CD4-positive, alpha-beta T cell (primary cell): ENCODE measurements around the gene CDC25B. TPM values are rescaled to one million over a fixed set of nuclear protein-coding genes. Genes with fewer than 3 reads are reported as not detected.

Experiments used
- ATAC-seq: fragments of 200-7000 bp; cut with Tn5 transposase; one replicate; pipeline ENCODE4 v1.10.0; 2022; ENCODE audit warnings: mild to moderate bottlenecking; ENCODE audit not compliant: poor library complexity
- CTCF ChIA-PET: fragments of 350-600 bp; sonication (Branson Sonifier 250); formaldehyde crosslinking; loops from one replicate; lab custom pipeline; 2021; ENCODE audit warnings: antibody characterized with exemption, inconsistent platforms; lab: Charles Lee
- POLR2A ChIA-PET: fragments of 350-600 bp; sonication (Branson Sonifier 250); formaldehyde crosslinking; loops from one replicate; lab custom pipeline; 2021; ENCODE audit warnings: antibody characterized with exemption, inconsistent platforms; lab: Charles Lee
- DNase-seq, 14 experiments: peaks; one replicate each; pipeline ENCODE4 v3.0.0-alpha.2; 2013 to 2020; ENCODE audit warnings: mixed read lengths in 2 of 14
- H3K27ac ChIP-seq, 2 donors: one replicate each; pipeline versions ENCODE4 v1.5.1 to v1.7.0; 2013; ENCODE audit warnings: low read length in 2 of 2, low read depth in 1 of 2, mild to moderate bottlenecking in 1 of 2
- H3K27me3 ChIP-seq, 2 experiments: 1 replicate in 1 of 2; 2 replicates in 1 of 2; pipeline versions ENCODE4 v1.6.1 to v1.7.0; 2013; ENCODE audit warnings: low read length in 2 of 2, control low read depth in 1 of 2, mild to moderate bottlenecking in 1 of 2, moderate library complexity in 1 of 2; ENCODE audit not compliant: insufficient read depth in 2 of 2, control insufficient read depth in 1 of 2
- H3K36me3 ChIP-seq: one replicate; pipeline ENCODE4 v1.6.1; 2013; ENCODE audit warnings: low read length, control low read depth; ENCODE audit not compliant: insufficient read depth
- H3K4me1 ChIP-seq: one replicate; pipeline ENCODE4 v1.6.1; 2013; ENCODE audit warnings: low read length, control low read depth; ENCODE audit not compliant: insufficient read depth
- H3K4me3 ChIP-seq: one replicate; pipeline ENCODE4 v1.5.1; 2013; ENCODE audit warnings: mild to moderate bottlenecking, low read length, moderate library complexity
- H3K9me3 ChIP-seq, 2 experiments: 1 replicate in 1 of 2; 2 replicates in 1 of 2; pipeline versions ENCODE4 v1.6.1 to v1.7.0; 2013; ENCODE audit warnings: low read length in 2 of 2, mild to moderate bottlenecking in 2 of 2, control low read depth in 1 of 2, moderate library complexity in 1 of 2; ENCODE audit not compliant: control insufficient read depth in 1 of 2, insufficient read depth in 1 of 2
- H3K27ac Mint-ChIP-seq: one replicate; pipeline ENCODE4 v1.8.0; 2020; ENCODE audit warnings: mixed read lengths
- H3K27me3 Mint-ChIP-seq: one replicate; pipeline ENCODE4 v1.8.0; 2021; ENCODE audit warnings: mixed read lengths
- H3K36me3 Mint-ChIP-seq: one replicate; pipeline ENCODE4 v1.8.0; 2021; ENCODE audit warnings: low read depth, mixed read lengths
- H3K4me1 Mint-ChIP-seq: one replicate; pipeline ENCODE4 v1.8.0; 2021; ENCODE audit warnings: low read depth, mixed read lengths
- H3K4me3 Mint-ChIP-seq: one replicate; pipeline ENCODE4 v1.8.0; 2020; ENCODE audit warnings: mild to moderate bottlenecking, mixed read lengths
- H3K9me3 Mint-ChIP-seq: one replicate; pipeline ENCODE4 v1.8.0; 2020; ENCODE audit warnings: mixed read lengths
- CTCF ChIP-seq: fragments of 200-600 bp; IDR thresholded peaks from one replicate; pipeline ENCODE4 v1.8.0; 2022; ENCODE audit warnings: antibody characterized with exemption, mild to moderate bottlenecking
- intact Hi-C, 2 experiments: fragments of 100-400 bp; cut with DNase I in 1 of 2; cut with micrococcal nuclease in 1 of 2; formaldehyde crosslinking; loops; one replicate each; pipeline versions ENCODE4 v1.15.1 to v1.9.0; 2023 to 2025; cut with DNase I, micrococcal nuclease
- total RNA-seq, 174 experiments: library from RNA in 2 of 174; stranded (reverse) in 2 of 174; gene quantifications; one replicate each; pipeline ENCODE4 v1.2.3 and lab custom pipeline; 2021 to 2026

The CDC25B gene
- total RNA-seq, 2 experiments from 2014 or later = 144 TPM

- CTCF ChIA-PET = interaction anchor here (1.5 to 3.5 kb wide), 3 partner anchors 16 to 103 kb away, joined by 7 to 25 read pairs (median 14); partner anchors contain the start of gene ADISSP
- intact Hi-C loops = loop anchor here (2.0 to 5.0 kb wide), 2 partner anchors 69 to 265 kb away; partner anchors contain the start of genes AP5S1 (in 1 of the 2) and RNF24 (in 1 of the 2)
- Mint-ChIP-seq H3K9me3 (no peaks in the 10 kb centered on the region), H3K4me1 (peaks cover 14% of the 10 kb centered on the region), H3K36me3 (peaks cover 18% of the 10 kb centered on the region), H3K4me3 (peak overlapping the region; percentile 92), H3K27me3 (peaks cover 6% of the 10 kb centered on the region), H3K27ac (peak overlapping the region; percentile 70)
- peak in 13 of 14 experiments; percentile 20 to 77 (median 52) for DNase-seq
- Histone ChIP-seq H3K4me1 (peaks cover 13% of the 10 kb centered on the region), H3K4me3 (peak overlapping the region; percentile 20), H3K9me3 (no peaks in the 10 kb centered on the region), H3K36me3 (peaks cover 6% of the 10 kb centered on the region), H3K27ac (no peak overlapping the region), H3K27me3 (peaks cover 0 to 14% of the 10 kb centered on the region in 2 experiments)
- TF ChIP-seq CTCF = no peak
- ATAC-seq = peak; percentile 76
- POLR2A ChIA-PET = interaction anchor here (1.0 to 3.4 kb wide), 4 partner anchors 16 to 69 kb away, joined by 3 to 17 read pairs (median 7); partner anchors contain the start of genes ADISSP and AP5S1
Measured at GRCh38 chr20:3751675-3752385, 44.3 kb upstream of the CDC25B start.

GRCh38 chr20:3752386-3752759 lies 43.7 kb upstream of the CDC25B start:
- ChIA-PET POLR2A (interaction anchor here (1.0 to 3.4 kb wide), 4 partner anchors 16 to 102 kb away, joined by 3 to 17 read pairs (median 4); partner anchors contain the start of genes ADISSP and AP5S1), CTCF (interaction anchor here (0.7 to 3.5 kb wide), 10 partner anchors 7 to 103 kb away, joined by 3 to 25 read pairs (median 4); partner anchors contain the start of genes ADISSP, AP5S1, CENPB and SPEF1)
- Mint-ChIP-seq H3K9me3 (no peaks in the 10 kb centered on the region), H3K4me3 (peak overlapping the region; percentile 92), H3K36me3 (peaks cover 21% of the 10 kb centered on the region), H3K27ac (peak overlapping the region; percentile 70), H3K4me1 (peaks cover 14% of the 10 kb centered on the region), H3K27me3 (peaks cover 5% of the 10 kb centered on the region)
- Histone ChIP-seq H3K27ac (no peak overlapping the region), H3K27me3 (peaks cover 0 to 14% of the 10 kb centered on the region in 2 experiments), H3K4me3 (peak overlapping the region; percentile 20), H3K36me3 (peaks cover 6% of the 10 kb centered on the region), H3K4me1 (peaks cover 13% of the 10 kb centered on the region), H3K9me3 (no peaks in the 10 kb centered on the region)
- DNase-seq = no peak
- intact Hi-C loops = loop anchor here (2.0 to 5.0 kb wide), 2 partner anchors 68 to 265 kb away; partner anchors contain the start of genes AP5S1 (in 1 of the 2) and RNF24 (in 1 of the 2)
- no peak for ATAC-seq
- TF ChIP-seq CTCF = no peak

GRCh38 chr20:3753098-3753497 lies 43.0 kb upstream of the CDC25B start:
- H3K9me3 ChIP-seq = no peaks in the 10 kb centered on the region
- Mint-ChIP-seq H3K27me3 (no peaks in the 10 kb centered on the region), H3K9me3 (no peaks in the 10 kb centered on the region), H3K27ac (peak overlapping the region; percentile 70), H3K4me3 (peak overlapping the region; percentile 92), H3K4me1 (peaks cover 14% of the 10 kb centered on the region), H3K36me3 (peaks cover 22% of the 10 kb centered on the region)
- no peak overlapping the region for H3K4me3 ChIP-seq
- ChIA-PET POLR2A (interaction anchor here (0.7 to 3.4 kb wide), 5 partner anchors 13 to 102 kb away, joined by 3 to 17 read pairs (median 3); partner anchors contain the start of genes ADISSP and AP5S1), CTCF (interaction anchor here (0.6 to 3.5 kb wide), 11 partner anchors 8 to 102 kb away, joined by 3 to 25 read pairs (median 3); partner anchors contain the start of genes ADISSP, AP5S1, CENPB and SPEF1)
- H3K27ac ChIP-seq = no peak overlapping the region
- DNase-seq (peak; percentile 45 to 83 (median 56)), ATAC-seq (peak; percentile 64)
- intact Hi-C loops = loop anchor here (1.0 to 5.0 kb wide), 5 partner anchors 15 to 264 kb away; partner anchors contain the start of genes AP5S1 (in 1 of the 2) and RNF24 (in 1 of the 2)
- peaks cover 13% of the 10 kb centered on the region for H3K4me1 ChIP-seq
- H3K36me3 ChIP-seq = peaks cover 6% of the 10 kb centered on the region
- peak; percentile 60 for TF ChIP-seq CTCF
- H3K27me3 ChIP-seq = peaks cover 0 to 9% of the 10 kb centered on the region in 2 experiments
